Lower lobe of right lung (tissue), 2 donors: ENCODE data around the gene AGMO. TPM values are rescaled to one million over a fixed set of nuclear protein-coding genes. Genes with fewer than 3 reads are reported as not detected.
"Not testable (repeated sequence)": the region's sequence is repeated elsewhere in the genome, so short reads cannot be mapped to it uniquely, and the experiment has no call there.

Experiments
- ATAC-seq, 2 donors: fragments of 200-7000 bp; cut with Tn5 transposase; one replicate each; pipeline ENCODE4 v1.9.1; 2020 to 2022; ENCODE audit warnings: mild to moderate bottlenecking in 2 of 2, moderate library complexity in 2 of 2
- DNase-seq: peaks from one replicate; pipeline ENCODE4 v3.0.0-alpha.2; 2020
- H3K27ac ChIP-seq: fragments of 200-600 bp; one replicate; pipeline ENCODE4 v1.8.0; 2022
- H3K27me3 ChIP-seq: fragments of 200-600 bp; one replicate; pipeline ENCODE4 v1.8.0; 2022; ENCODE audit warnings: low read depth
- H3K36me3 ChIP-seq: fragments of 200-600 bp; one replicate; pipeline ENCODE4 v1.8.0; 2022; ENCODE audit warnings: mild to moderate bottlenecking
- H3K4me1 ChIP-seq: fragments of 200-600 bp; one replicate; pipeline ENCODE4 v1.8.0; 2022
- H3K4me3 ChIP-seq: fragments of 200-600 bp; one replicate; pipeline ENCODE4 v1.8.0; 2022; ENCODE audit warnings: mild to moderate bottlenecking
- H3K9me3 ChIP-seq: fragments of 200-600 bp; one replicate; pipeline ENCODE4 v1.8.0; 2022
- intact Hi-C: fragments of 100-400 bp; cut with DNase I; formaldehyde crosslinking; loops from one replicate; pipeline ENCODE4 v1.11.0; 2022
- total RNA-seq: library from RNA; stranded (reverse); fragmentation: NEBNext Ultra II Directional; extraction: Animal tissue kit (Norgen Biotek cat#: 25700); gene quantifications from one replicate; pipeline ENCODE4 v1.2.1, GENCODE V29; 2021
- TF ChIP-seq, protein P1 (sequence below): fragments of 200-600 bp; IDR thresholded peaks from one replicate; pipeline ENCODE4 v1.8.0; 2022; ENCODE audit warnings: antibody characterized with exemption, mild to moderate bottlenecking
- donor health status: DM: no; HTN: yes; CAD: no; lungs with severe emphysema.

The AGMO gene
- total RNA-seq, 1 donor from 2014 or later = not detected

- ATAC-seq (no peak), DNase-seq (no peak)
- no peaks in the 10 kb centered on the region for H3K36me3 ChIP-seq
- H3K9me3 ChIP-seq = peaks cover 5% of the 10 kb centered on the region
- H3K27me3 ChIP-seq = no peaks in the 10 kb centered on the region
- no peak overlapping the region for H3K27ac ChIP-seq
- H3K4me3 ChIP-seq = no peak overlapping the region
- H3K4me1 ChIP-seq = no peaks in the 10 kb centered on the region
- intact Hi-C loops = no loop called here
- TF ChIP-seq, protein P1, sequence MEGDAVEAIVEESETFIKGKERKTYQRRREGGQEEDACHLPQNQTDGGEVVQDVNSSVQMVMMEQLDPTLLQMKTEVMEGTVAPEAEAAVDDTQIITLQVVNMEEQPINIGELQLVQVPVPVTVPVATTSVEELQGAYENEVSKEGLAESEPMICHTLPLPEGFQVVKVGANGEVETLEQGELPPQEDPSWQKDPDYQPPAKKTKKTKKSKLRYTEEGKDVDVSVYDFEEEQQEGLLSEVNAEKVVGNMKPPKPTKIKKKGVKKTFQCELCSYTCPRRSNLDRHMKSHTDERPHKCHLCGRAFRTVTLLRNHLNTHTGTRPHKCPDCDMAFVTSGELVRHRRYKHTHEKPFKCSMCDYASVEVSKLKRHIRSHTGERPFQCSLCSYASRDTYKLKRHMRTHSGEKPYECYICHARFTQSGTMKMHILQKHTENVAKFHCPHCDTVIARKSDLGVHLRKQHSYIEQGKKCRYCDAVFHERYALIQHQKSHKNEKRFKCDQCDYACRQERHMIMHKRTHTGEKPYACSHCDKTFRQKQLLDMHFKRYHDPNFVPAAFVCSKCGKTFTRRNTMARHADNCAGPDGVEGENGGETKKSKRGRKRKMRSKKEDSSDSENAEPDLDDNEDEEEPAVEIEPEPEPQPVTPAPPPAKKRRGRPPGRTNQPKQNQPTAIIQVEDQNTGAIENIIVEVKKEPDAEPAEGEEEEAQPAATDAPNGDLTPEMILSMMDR = no peak
These were observed 17.8 kb downstream of the AGMO start for GRCh38 chr7:15544050-15544449.

- TF ChIP-seq, protein P1 = no peak
- DNase-seq = no peak
- intact Hi-C loops = no loop called here
- Histone ChIP-seq H3K9me3 (peaks cover 5% of the 10 kb centered on the region), H3K27me3 (no peaks in the 10 kb centered on the region), H3K36me3 (no peaks in the 10 kb centered on the region), H3K27ac (no peak overlapping the region), H3K4me3 (no peak overlapping the region), H3K4me1 (no peaks in the 10 kb centered on the region)
- no peak for ATAC-seq
These were observed 18.6 kb downstream of the AGMO start for GRCh38 chr7:15543256-15543655.

DNA sequence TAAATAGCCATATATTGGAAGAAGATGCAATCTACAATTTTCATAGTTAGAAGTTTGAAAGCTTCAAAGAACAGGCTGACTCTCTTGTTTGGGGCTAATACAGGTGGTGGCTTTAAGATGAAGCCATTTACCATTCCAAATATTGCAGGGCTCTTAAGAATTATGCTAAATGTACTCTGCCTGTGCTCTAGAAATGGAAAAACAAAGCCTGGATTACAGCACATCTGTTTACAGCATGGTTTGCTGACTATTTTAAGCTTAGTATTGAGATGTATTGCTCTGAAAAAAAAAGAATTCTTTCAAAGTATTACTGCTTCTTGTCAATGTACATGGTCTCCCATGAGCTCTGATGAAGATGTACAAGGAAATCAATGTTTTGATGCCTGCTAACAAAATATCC lies 34.2 kb downstream of the AGMO start:
- Histone ChIP-seq H3K27ac (no peak overlapping the region), H3K9me3 (no peaks in the 10 kb centered on the region), H3K36me3 (no peaks in the 10 kb centered on the region), H3K4me1 (no peaks in the 10 kb centered on the region), H3K4me3 (no peak overlapping the region), H3K27me3 (no peaks in the 10 kb centered on the region)
- ATAC-seq (no peak), DNase-seq (no peak)
- TF ChIP-seq, protein P1 = no peak
- intact Hi-C loops = no loop called here

GRCh38 chr7:15525652-15526263 lies 36.1 kb downstream of the AGMO start:
- peak in 1 of 2 donors; percentile 41 for ATAC-seq
- Histone ChIP-seq H3K4me1 (no peaks in the 10 kb centered on the region), H3K9me3 (peaks cover 4% of the 10 kb centered on the region), H3K27me3 (no peaks in the 10 kb centered on the region), H3K36me3 (no peaks in the 10 kb centered on the region), H3K4me3 (no peak overlapping the region), H3K27ac (no peak overlapping the region)
- intact Hi-C loops = no loop called here
- TF ChIP-seq, protein P1 = no peak
- DNase-seq = no peak

DNA sequence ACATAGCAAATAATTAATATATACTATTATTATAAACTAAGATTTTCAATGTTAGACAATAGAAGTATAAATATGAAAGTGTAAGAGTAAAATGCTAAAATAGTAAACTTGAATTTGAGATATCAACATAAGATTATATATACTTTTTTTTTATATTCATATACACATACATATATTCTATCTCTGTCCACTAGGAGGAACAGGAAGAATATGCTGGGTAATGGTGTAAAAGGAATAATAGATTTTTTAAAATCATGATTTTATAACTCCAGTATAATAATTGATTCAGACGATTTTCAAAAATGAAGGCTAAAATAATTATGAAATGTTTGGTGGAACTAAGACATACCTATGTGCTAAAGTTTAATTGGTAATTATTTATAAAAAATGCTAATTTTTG lies 37.7 kb downstream of the AGMO start:
- Histone ChIP-seq H3K36me3 (no peaks in the 10 kb centered on the region), H3K9me3 (peaks cover 12% of the 10 kb centered on the region), H3K27ac (no peak overlapping the region), H3K4me1 (no peaks in the 10 kb centered on the region), H3K4me3 (no peak overlapping the region), H3K27me3 (no peaks in the 10 kb centered on the region)
- intact Hi-C loops = no loop called here
- DNase-seq (no peak), ATAC-seq (no peak)
- TF ChIP-seq, protein P1 = no peak

DNA sequence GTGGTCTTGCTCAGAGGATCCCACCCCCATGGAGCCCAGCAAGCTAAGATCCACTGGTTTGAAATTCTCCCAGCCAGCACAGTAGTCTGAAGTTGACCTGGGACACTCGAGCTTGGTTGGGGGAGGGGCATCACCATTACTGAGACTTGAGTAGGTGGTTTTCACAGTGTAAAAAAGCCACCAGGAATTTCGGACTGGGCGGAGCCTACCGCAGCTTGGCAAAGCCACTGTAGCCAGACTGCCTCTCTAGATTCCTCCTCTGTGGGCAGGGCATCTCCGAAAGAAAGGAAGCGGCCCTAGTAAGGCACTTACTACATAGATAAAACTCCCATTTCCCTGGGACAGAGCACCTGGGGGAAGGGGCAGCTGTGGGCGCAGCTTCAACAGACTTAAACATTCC lies 44.0 kb downstream of the AGMO start:
- H3K27ac ChIP-seq, ATAC-seq, H3K4me1 ChIP-seq, DNase-seq, H3K27me3 ChIP-seq, H3K4me3 ChIP-seq, intact Hi-C loops, H3K36me3 ChIP-seq: not testable (repeated sequence)
- peaks cover 12% of the 10 kb centered on the region for H3K9me3 ChIP-seq
